ENCODE data around the gene SLC38A4. TPM values are rescaled to one million over a fixed set of nuclear protein-coding genes. Genes with fewer than 3 reads are reported as not detected.

The SLC38A4 gene
- total RNA-seq, 1 experiment from 2014 or later = 0.96 TPM

- no peak overlapping the region for H4K5ac ChIP-seq (ENCODE audit: insufficient read length, low read depth, low read length)
- H3K27me3 ChIP-seq (ENCODE audit: insufficient read depth, low read length) = no peaks in the 10 kb centered on the region
- H4K20me1 ChIP-seq (ENCODE audit: control insufficient read depth, insufficient read depth, insufficient read length) = no peaks in the 10 kb centered on the region
- H4K8ac ChIP-seq (replicated peaks; ENCODE audit: insufficient read length, low read depth, low read length) = no peak overlapping the region
- Mint-ChIP-seq H3K27me3 (ENCODE audit: low read depth) (no peaks in the 10 kb centered on the region), H3K4me1 (no peaks in the 10 kb centered on the region), H3K9me3 (peaks cover 3 to 11% of the 10 kb centered on the region in 2 experiments; a peak in 4 of 5 replicates), H3K4me3 (no peak overlapping the region), H3K36me3 (ENCODE audit: insufficient read depth in 1 of 3, low read depth in 3 of 3) (peaks cover 0 to 4% (median 0%) of the 10 kb centered on the region in 3 experiments; a peak in 1 of 7 replicates), H3K27ac (no peak overlapping the region)
- H2BK15ac ChIP-seq (ENCODE audit: low read depth, low read length) = no peak overlapping the region
- no peak overlapping the region for H3K27ac ChIP-seq (ENCODE audit: insufficient read length, low read depth, low read length)
- no peaks in the 10 kb centered on the region for H3K23me2 ChIP-seq (ENCODE audit: insufficient read length, low read depth, low read length, poor library complexity, severe bottlenecking)
- no peak overlapping the region for H3K4me2 ChIP-seq (ENCODE audit: insufficient read depth, insufficient read length, low read length)
- no peak overlapping the region for H3K23ac ChIP-seq (ENCODE audit: insufficient read length, low read depth, low read length)
- H3K14ac ChIP-seq (ENCODE audit: insufficient read depth, low read length) = no peak overlapping the region
- no peak overlapping the region for H3K9ac ChIP-seq (ENCODE audit: extremely low read depth, insufficient read length, low read length)
- WGBS (ENCODE audit: extremely low coverage, insufficient read length, low lambda C conversion rate) = no CpG with 5 or more reads among the region's 3 CpGs
- H3K9me3 ChIP-seq (ENCODE audit: control insufficient read depth, low read depth, low read length) = no peaks in the 10 kb centered on the region
- no peak overlapping the region for H3T11ph ChIP-seq (ENCODE audit: low read length)
- no peak for DNase-seq
- TF ChIP-seq CTCF (conservative IDR thresholded peaks at IDR 0.05) = no peak
- H2BK120ac ChIP-seq (ENCODE audit: low read depth, low read length, poor library complexity, severe bottlenecking) = no peak overlapping the region
- no peak overlapping the region for H2BK12ac ChIP-seq (ENCODE audit: insufficient read length, low read depth, low read length)
- no peak overlapping the region for H2BK20ac ChIP-seq (ENCODE audit: low read depth, low read length, poor library complexity, severe bottlenecking)
- no peak overlapping the region for H3K56ac ChIP-seq (ENCODE audit: insufficient read length, low read depth, low read length)
- no peak overlapping the region for H3K4ac ChIP-seq (ENCODE audit: low read depth, low read length)
- H2AFZ ChIP-seq (ENCODE audit: low read length) = no peak overlapping the region
- no peak overlapping the region for H2AK5ac ChIP-seq (ENCODE audit: insufficient read length, low read length)
- H3K18ac ChIP-seq (ENCODE audit: insufficient read length, low read depth, low read length) = no peak overlapping the region
- H2BK5ac ChIP-seq (ENCODE audit: insufficient read length, low read length) = no peak overlapping the region
- H3K79me2 ChIP-seq (ENCODE audit: insufficient read depth, low read length) = no peaks in the 10 kb centered on the region
- no peak overlapping the region for H4K91ac ChIP-seq (ENCODE audit: insufficient read length, low read depth, low read length)
- H3K4me1 ChIP-seq (ENCODE audit: insufficient read depth, low read length) = no peaks in the 10 kb centered on the region
- no peaks in the 10 kb centered on the region for H3K79me1 ChIP-seq (ENCODE audit: insufficient read depth, low read depth, low read length, poor library complexity, severe bottlenecking)
Measured at GRCh38 chr12:46723629-46724419, 102.0 kb downstream of the SLC38A4 start.
